Bronchial epithelial cell (primary cell): ENCODE data around the gene PTK6. TPM values are rescaled to one million over a fixed set of nuclear protein-coding genes. Genes with fewer than 3 reads are reported as not detected.

ENCODE experiments used
- DNase-seq: peaks from one replicate; pipeline ENCODE4 v3.0.0-alpha.2; 2010; ENCODE audit warnings: low read depth
- FAIRE-seq: peaks from 2 replicates; lab custom pipeline; 2011; peaks lifted over from hg19 to GRCh38; lab: Jason Lieb, UNC
- H3K27me3 ChIP-seq: 2 replicates; pipeline ENCODE4 v1.5.1; 2011; ENCODE audit warnings: low read length; ENCODE audit not compliant: control insufficient read depth, insufficient read depth
- H3K36me3 ChIP-seq: 2 replicates; pipeline ENCODE4 v1.5.1; 2011; ENCODE audit warnings: low read length; ENCODE audit not compliant: control insufficient read depth, insufficient read depth
- H3K4me3 ChIP-seq: 2 replicates; pipeline ENCODE4 v1.5.1; 2011; ENCODE audit warnings: mild to moderate bottlenecking, low read depth, low read length, control low read depth
- CTCF ChIP-seq: IDR thresholded peaks from 2 replicates; pipeline ENCODE4 v1.5.1; 2011; ENCODE audit warnings: mild to moderate bottlenecking, moderate library complexity, low read length, control low read depth, inconsistent platforms; ENCODE audit not compliant: insufficient read depth, severe bottlenecking
- total RNA-seq: library from RNA; depleted of rRNA; stranded (reverse); fragments of >200 nt; gene quantifications from 2 replicates; pipeline ENCODE4 v1.2.1, GENCODE V29; 2014

The PTK6 gene
- total RNA-seq, 1 donor from 2014 or later: 59.5 TPM

GRCh38 chr20:63525185-63525584 is 12.0 kb downstream of the PTK6 start:
- Histone ChIP-seq H3K27me3 (no peaks in the 10 kb centered on the region), H3K4me3 (no peak overlapping the region), H3K36me3 (peaks cover 18% of the 10 kb centered on the region)
- no peak for TF ChIP-seq CTCF
- DNase-seq: no peak
- no peak for FAIRE-seq

GRCh38 chr20:63522981-63523611 is 14.1 kb downstream of the PTK6 start:
- H3K36me3 ChIP-seq: peaks cover 19% of the 10 kb centered on the region
- no peak for TF ChIP-seq CTCF
- no peaks in the 10 kb centered on the region for H3K27me3 ChIP-seq
- FAIRE-seq (no peak), DNase-seq (no peak)
- no peak overlapping the region for H3K4me3 ChIP-seq

- DNase-seq: no peak
- peak overlapping the region; percentile 88 for H3K4me3 ChIP-seq
- no peaks in the 10 kb centered on the region for H3K27me3 ChIP-seq
- TF ChIP-seq CTCF: no peak
- no peak for FAIRE-seq
- H3K36me3 ChIP-seq: peaks cover 19% of the 10 kb centered on the region
Observed at GRCh38 chr20:63522091-63522868, 14.9 kb downstream of the PTK6 start.

GRCh38 chr20:63521602-63522001 is 15.6 kb downstream of the PTK6 start:
- peak overlapping the region; percentile 88 for H3K4me3 ChIP-seq
- H3K27me3 ChIP-seq: no peaks in the 10 kb centered on the region
- H3K36me3 ChIP-seq: peaks cover 19% of the 10 kb centered on the region
- TF ChIP-seq CTCF: no peak
- FAIRE-seq: no peak
- no peak for DNase-seq

GRCh38 chr20:63520934-63521601 is 16.1 kb downstream of the PTK6 start:
- Histone ChIP-seq H3K36me3 (peaks cover 19% of the 10 kb centered on the region), H3K27me3 (no peaks in the 10 kb centered on the region), H3K4me3 (peak overlapping the region; percentile 88)
- DNase-seq (peak; percentile 44), FAIRE-seq (no peak)
- peak; percentile 10 for TF ChIP-seq CTCF
